Measurements from ENCODE around the gene ADAMTS18.

ADAMTS18 gene

DNA sequence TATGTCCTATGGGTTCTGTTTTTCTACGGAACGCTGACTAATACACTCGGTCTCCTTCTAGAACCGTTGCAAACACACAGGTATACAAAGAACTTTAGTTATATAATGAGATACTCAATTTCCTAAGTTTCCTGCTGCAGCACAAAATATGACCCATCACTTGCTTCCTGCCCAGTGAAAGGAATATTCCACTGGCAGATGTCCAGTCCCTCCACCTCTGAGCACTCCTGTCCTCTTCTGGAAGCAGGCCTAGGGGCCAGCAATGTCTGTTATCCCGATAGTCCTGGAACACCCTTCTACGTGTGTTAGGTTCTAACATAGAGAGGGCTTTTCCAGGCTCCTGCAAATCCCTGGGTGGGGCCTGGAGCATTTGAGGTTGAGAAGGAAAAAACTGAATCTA, 32.7 kb downstream of the ADAMTS18 start:
- Histone ChIP-seq H2AFZ (ENCODE audit: low read depth, low read length) (no peak overlapping the region), H4K20me1 (ENCODE audit: insufficient read depth, low read length) (no peaks in the 10 kb centered on the region), H3K27ac (ENCODE audit: low read length) (no peak overlapping the region), H3K4me3 (ENCODE audit: low read length) (no peak overlapping the region), H3K36me3 (replicated peaks; ENCODE audit: low read depth, low read length) (no peaks in the 10 kb centered on the region), H3K27me3 (ENCODE audit: low read depth, low read length) (peaks cover 24% of the 10 kb centered on the region), H3K4me2 (ENCODE audit: low read length) (no peak overlapping the region), H3K4me1 (ENCODE audit: low read length) (no peaks in the 10 kb centered on the region), H3K9ac (ENCODE audit: low read length) (no peak overlapping the region), H3K79me2 (ENCODE audit: low read length) (no peaks in the 10 kb centered on the region), H3K9me3 (ENCODE audit: insufficient read depth, low read length) (no peaks in the 10 kb centered on the region)
- TF ChIP-seq EZH2phosphoT487 (IDR thresholded peaks at IDR 0.05; ENCODE audit: low read depth): no peak
- TF ChIP-seq, protein P1, sequence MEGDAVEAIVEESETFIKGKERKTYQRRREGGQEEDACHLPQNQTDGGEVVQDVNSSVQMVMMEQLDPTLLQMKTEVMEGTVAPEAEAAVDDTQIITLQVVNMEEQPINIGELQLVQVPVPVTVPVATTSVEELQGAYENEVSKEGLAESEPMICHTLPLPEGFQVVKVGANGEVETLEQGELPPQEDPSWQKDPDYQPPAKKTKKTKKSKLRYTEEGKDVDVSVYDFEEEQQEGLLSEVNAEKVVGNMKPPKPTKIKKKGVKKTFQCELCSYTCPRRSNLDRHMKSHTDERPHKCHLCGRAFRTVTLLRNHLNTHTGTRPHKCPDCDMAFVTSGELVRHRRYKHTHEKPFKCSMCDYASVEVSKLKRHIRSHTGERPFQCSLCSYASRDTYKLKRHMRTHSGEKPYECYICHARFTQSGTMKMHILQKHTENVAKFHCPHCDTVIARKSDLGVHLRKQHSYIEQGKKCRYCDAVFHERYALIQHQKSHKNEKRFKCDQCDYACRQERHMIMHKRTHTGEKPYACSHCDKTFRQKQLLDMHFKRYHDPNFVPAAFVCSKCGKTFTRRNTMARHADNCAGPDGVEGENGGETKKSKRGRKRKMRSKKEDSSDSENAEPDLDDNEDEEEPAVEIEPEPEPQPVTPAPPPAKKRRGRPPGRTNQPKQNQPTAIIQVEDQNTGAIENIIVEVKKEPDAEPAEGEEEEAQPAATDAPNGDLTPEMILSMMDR (IDR thresholded peaks at IDR 0.05; ENCODE audit: low read depth, low read length): no peak

DNA sequence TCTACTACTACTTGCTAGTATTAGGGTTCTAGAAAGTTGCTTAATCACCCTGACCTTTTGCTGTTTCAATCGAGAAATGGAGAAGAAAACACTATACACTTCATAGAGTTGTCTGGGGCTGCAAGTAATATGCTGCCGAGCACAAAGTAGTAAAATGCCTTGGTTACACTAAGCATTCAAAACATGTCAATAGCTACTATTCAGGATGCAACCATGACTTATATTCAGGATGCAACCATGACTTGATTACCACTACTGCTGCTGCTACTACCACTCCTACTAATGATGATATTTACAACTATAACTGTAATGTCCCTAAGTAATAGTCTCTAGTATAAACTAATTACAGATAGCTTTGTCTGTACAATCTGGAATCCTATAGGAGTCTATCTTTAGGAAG, 35.3 kb downstream of the ADAMTS18 start:
- Histone ChIP-seq H3K9me3 (ENCODE audit: insufficient read depth, low read length) (no peaks in the 10 kb centered on the region), H4K20me1 (ENCODE audit: insufficient read depth, low read length) (no peaks in the 10 kb centered on the region), H3K4me2 (ENCODE audit: low read length) (no peak overlapping the region), H3K27ac (ENCODE audit: low read length) (no peak overlapping the region), H3K4me1 (ENCODE audit: low read length) (no peaks in the 10 kb centered on the region), H2AFZ (ENCODE audit: low read depth, low read length) (no peak overlapping the region), H3K36me3 (replicated peaks; ENCODE audit: low read depth, low read length) (no peaks in the 10 kb centered on the region), H3K9ac (ENCODE audit: low read length) (no peak overlapping the region), H3K27me3 (ENCODE audit: low read depth, low read length) (peaks cover 23% of the 10 kb centered on the region), H3K4me3 (ENCODE audit: low read length) (no peak overlapping the region), H3K79me2 (ENCODE audit: low read length) (no peaks in the 10 kb centered on the region)
- no peak for TF ChIP-seq EZH2phosphoT487 (IDR thresholded peaks at IDR 0.05; ENCODE audit: low read depth)
- TF ChIP-seq, protein P1 (IDR thresholded peaks at IDR 0.05; ENCODE audit: low read depth, low read length): no peak

DNA sequence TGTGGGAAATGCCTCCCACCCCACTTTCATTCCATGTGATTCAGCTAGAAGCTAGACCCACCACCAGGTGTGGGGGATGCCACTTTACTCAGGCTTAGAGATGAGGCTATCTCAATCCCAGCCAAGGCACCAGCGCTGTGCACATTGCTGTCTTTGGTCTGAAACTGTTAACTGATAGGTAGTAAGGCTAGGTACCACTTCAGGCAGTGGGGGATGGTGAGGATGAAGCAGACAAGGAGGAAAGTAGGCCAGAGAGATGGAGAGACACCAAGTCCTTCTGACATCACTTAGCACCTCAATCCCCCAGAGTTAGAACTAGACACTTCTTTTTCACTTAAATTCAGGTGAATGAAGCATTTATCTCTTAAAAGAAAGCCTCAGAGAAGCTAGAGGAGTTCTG, 35.8 kb downstream of the ADAMTS18 start:
- no peaks in the 10 kb centered on the region for H3K36me3 ChIP-seq (replicated peaks; ENCODE audit: low read depth, low read length)
- H3K79me2 ChIP-seq (ENCODE audit: low read length): no peaks in the 10 kb centered on the region
- peaks cover 23% of the 10 kb centered on the region for H3K27me3 ChIP-seq (ENCODE audit: low read depth, low read length)
- no peak overlapping the region for H2AFZ ChIP-seq (ENCODE audit: low read depth, low read length)
- H3K27ac ChIP-seq (ENCODE audit: low read length): no peak overlapping the region
- no peak overlapping the region for H3K9ac ChIP-seq (ENCODE audit: low read length)
- TF ChIP-seq EZH2phosphoT487 (IDR thresholded peaks at IDR 0.05; ENCODE audit: low read depth): no peak
- TF ChIP-seq, protein P1 (IDR thresholded peaks at IDR 0.05; ENCODE audit: low read depth, low read length): no peak
- H3K9me3 ChIP-seq (ENCODE audit: insufficient read depth, low read length): no peaks in the 10 kb centered on the region
- H4K20me1 ChIP-seq (ENCODE audit: insufficient read depth, low read length): no peaks in the 10 kb centered on the region
- no peak overlapping the region for H3K4me2 ChIP-seq (ENCODE audit: low read length)
- H3K4me3 ChIP-seq (ENCODE audit: low read length): no peak overlapping the region
- H3K4me1 ChIP-seq (ENCODE audit: low read length): no peaks in the 10 kb centered on the region

DNA sequence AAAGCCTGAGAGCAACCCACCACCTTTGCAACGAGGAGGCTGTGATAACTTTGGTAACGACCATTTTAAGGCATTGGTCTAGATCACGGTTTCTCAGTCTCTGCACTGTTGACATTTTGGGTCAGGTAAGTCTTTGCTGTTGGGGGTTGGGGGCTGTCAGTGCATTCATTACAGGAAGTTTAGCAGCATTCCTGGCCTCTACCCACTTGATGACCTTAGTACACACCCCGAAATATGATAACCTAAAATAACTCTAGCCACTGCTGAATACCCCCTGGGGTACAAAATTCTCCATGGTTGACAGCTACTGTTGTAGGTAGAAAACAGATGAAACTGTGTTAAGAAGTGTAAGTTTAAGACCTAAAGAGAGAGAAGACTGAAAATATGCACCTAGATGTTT, 36.3 kb downstream of the ADAMTS18 start:
- Histone ChIP-seq H3K4me3 (ENCODE audit: low read length) (no peak overlapping the region), H2AFZ (ENCODE audit: low read depth, low read length) (no peak overlapping the region), H3K36me3 (replicated peaks; ENCODE audit: low read depth, low read length) (no peaks in the 10 kb centered on the region), H3K27me3 (ENCODE audit: low read depth, low read length) (peaks cover 23% of the 10 kb centered on the region), H4K20me1 (ENCODE audit: insufficient read depth, low read length) (no peaks in the 10 kb centered on the region), H3K9ac (ENCODE audit: low read length) (no peak overlapping the region), H3K27ac (ENCODE audit: low read length) (no peak overlapping the region), H3K4me2 (ENCODE audit: low read length) (no peak overlapping the region), H3K4me1 (ENCODE audit: low read length) (no peaks in the 10 kb centered on the region), H3K79me2 (ENCODE audit: low read length) (no peaks in the 10 kb centered on the region), H3K9me3 (ENCODE audit: insufficient read depth, low read length) (no peaks in the 10 kb centered on the region)
- TF ChIP-seq, protein P1 (IDR thresholded peaks at IDR 0.05; ENCODE audit: low read depth, low read length): no peak
- TF ChIP-seq EZH2phosphoT487 (IDR thresholded peaks at IDR 0.05; ENCODE audit: low read depth): no peak
